ENCODE measurements around the gene RANBP2.

The RANBP2 gene

GRCh38 chr2:108805032-108805431 lies 85.8 kb downstream of the RANBP2 start:
- POLR2A ChIA-PET (ENCODE audit: low non-redundant PET): no interaction called here
- CTCF ChIA-PET: interaction anchor here (0.6 to 1.2 kb wide), 2 partner anchors 13 to 322 kb away, joined by 3 to 7 read pairs; no protein-coding TSS in a partner anchor
- no peak for DNase-seq (ENCODE audit: low spot score)
- H3K27ac ChIP-seq: no peak overlapping the region
- TF ChIP-seq CTCF (conservative IDR thresholded peaks at IDR 0.05; ENCODE audit: low read depth): no peak

GRCh38 chr2:108805782-108806181 lies 86.5 kb downstream of the RANBP2 start:
- no peak for TF ChIP-seq CTCF (conservative IDR thresholded peaks at IDR 0.05; ENCODE audit: low read depth)
- DNase-seq (ENCODE audit: low spot score): no peak
- ChIA-PET CTCF (interaction anchor here (0.6 to 1.2 kb wide), 2 partner anchors 12 to 48 kb away, joined by 5 to 7 read pairs; no protein-coding TSS in a partner anchor), POLR2A (ENCODE audit: low non-redundant PET) (no interaction called here)
- no peak overlapping the region for H3K27ac ChIP-seq

GRCh38 chr2:108806371-108807113 lies 87.3 kb downstream of the RANBP2 start:
- H3K27ac ChIP-seq: no peak overlapping the region
- CTCF ChIA-PET: interaction anchor here (0.6 to 1.2 kb wide), 2 partner anchors 11 to 47 kb away, joined by 5 to 7 read pairs; no protein-coding TSS in a partner anchor
- POLR2A ChIA-PET (ENCODE audit: low non-redundant PET): no interaction called here
- DNase-seq (ENCODE audit: low spot score): no peak
- TF ChIP-seq CTCF (conservative IDR thresholded peaks at IDR 0.05; ENCODE audit: low read depth): no peak

- no peak overlapping the region for H3K27ac ChIP-seq
- POLR2A ChIA-PET (ENCODE audit: low non-redundant PET): no interaction called here
- TF ChIP-seq CTCF (conservative IDR thresholded peaks at IDR 0.05; ENCODE audit: low read depth): no peak
- no peak for DNase-seq (ENCODE audit: low spot score)
- CTCF ChIA-PET: no interaction called here
Measured at GRCh38 chr2:108809936-108810335, 90.7 kb downstream of the RANBP2 start.

GRCh38 chr2:108810993-108811957 lies 92.0 kb downstream of the RANBP2 start:
- no peak overlapping the region for H3K27ac ChIP-seq
- ChIA-PET POLR2A (ENCODE audit: low non-redundant PET) (no interaction called here), CTCF (no interaction called here)
- DNase-seq (ENCODE audit: low spot score): no peak
- TF ChIP-seq CTCF (conservative IDR thresholded peaks at IDR 0.05; ENCODE audit: low read depth): no peak

- POLR2A ChIA-PET (ENCODE audit: low non-redundant PET): no interaction called here
- CTCF ChIA-PET: no interaction called here
- H3K27ac ChIP-seq: no peak overlapping the region
- no peak for TF ChIP-seq CTCF (conservative IDR thresholded peaks at IDR 0.05; ENCODE audit: low read depth)
- DNase-seq (ENCODE audit: low spot score): no peak
Measured at GRCh38 chr2:108813732-108814131, 94.5 kb downstream of the RANBP2 start.

Measured in RWPE1 (cell line).